ENCODE measurements around the gene FOXP1. TPM values are rescaled to one million over a fixed set of nuclear protein-coding genes. Genes with fewer than 3 reads are reported as not detected.
A peak's percentile ranks its signal among the peaks of the same experiment; 100 is the strongest.

The FOXP1 gene
- total RNA-seq, 1 donor from 2014 or later, result 41.2 TPM

GRCh38 chr3:71585131-71585530 lies 1.6 kb upstream of the FOXP1 start:
- peaks cover 49% of the 10 kb centered on the region for H3K4me1 ChIP-seq
- peak overlapping the region; percentile 99 for H3K27ac ChIP-seq (replicated peaks)

GRCh38 chr3:71584394-71585011 lies 975 bp upstream of the FOXP1 start:
- Histone ChIP-seq H3K36me3 (no peaks in the 10 kb centered on the region), H3K4me1 (peaks cover 55% of the 10 kb centered on the region), H3K9me3 (replicated peaks) (no peaks in the 10 kb centered on the region), H3K27ac (replicated peaks) (peak overlapping the region; percentile 99), H3K27me3 (ENCODE audit: low read depth) (no peaks in the 10 kb centered on the region), H3K4me3 (peak overlapping the region; percentile 88)
- TF ChIP-seq, protein P1, sequence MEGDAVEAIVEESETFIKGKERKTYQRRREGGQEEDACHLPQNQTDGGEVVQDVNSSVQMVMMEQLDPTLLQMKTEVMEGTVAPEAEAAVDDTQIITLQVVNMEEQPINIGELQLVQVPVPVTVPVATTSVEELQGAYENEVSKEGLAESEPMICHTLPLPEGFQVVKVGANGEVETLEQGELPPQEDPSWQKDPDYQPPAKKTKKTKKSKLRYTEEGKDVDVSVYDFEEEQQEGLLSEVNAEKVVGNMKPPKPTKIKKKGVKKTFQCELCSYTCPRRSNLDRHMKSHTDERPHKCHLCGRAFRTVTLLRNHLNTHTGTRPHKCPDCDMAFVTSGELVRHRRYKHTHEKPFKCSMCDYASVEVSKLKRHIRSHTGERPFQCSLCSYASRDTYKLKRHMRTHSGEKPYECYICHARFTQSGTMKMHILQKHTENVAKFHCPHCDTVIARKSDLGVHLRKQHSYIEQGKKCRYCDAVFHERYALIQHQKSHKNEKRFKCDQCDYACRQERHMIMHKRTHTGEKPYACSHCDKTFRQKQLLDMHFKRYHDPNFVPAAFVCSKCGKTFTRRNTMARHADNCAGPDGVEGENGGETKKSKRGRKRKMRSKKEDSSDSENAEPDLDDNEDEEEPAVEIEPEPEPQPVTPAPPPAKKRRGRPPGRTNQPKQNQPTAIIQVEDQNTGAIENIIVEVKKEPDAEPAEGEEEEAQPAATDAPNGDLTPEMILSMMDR (IDR thresholded peaks at IDR 0.05; ENCODE audit: borderline replicate concordance), result no peak
- intact Hi-C loops (cut with micrococcal nuclease), result loop anchor here (10.0 kb wide), 3 partner anchors 190 to 600 kb away; no protein-coding TSS in a partner anchor
- DNase-seq, result peak; percentile 29

More at GRCh38 chr3:71585131-71585530, 1.6 kb upstream of the FOXP1 start:
- DNase-seq, result no peak
- no peaks in the 10 kb centered on the region for H3K36me3 ChIP-seq
- H3K4me3 ChIP-seq, result peak overlapping the region; percentile 88
- TF ChIP-seq, protein P1 (IDR thresholded peaks at IDR 0.05; ENCODE audit: borderline replicate concordance), result no peak
- peaks cover under 1% of the 10 kb centered on the region for H3K9me3 ChIP-seq (replicated peaks)
- intact Hi-C loops (cut with micrococcal nuclease), result loop anchor here (10.0 kb wide), 3 partner anchors 190 to 600 kb away; no protein-coding TSS in a partner anchor
- H3K27me3 ChIP-seq (ENCODE audit: low read depth), result no peaks in the 10 kb centered on the region

DNA sequence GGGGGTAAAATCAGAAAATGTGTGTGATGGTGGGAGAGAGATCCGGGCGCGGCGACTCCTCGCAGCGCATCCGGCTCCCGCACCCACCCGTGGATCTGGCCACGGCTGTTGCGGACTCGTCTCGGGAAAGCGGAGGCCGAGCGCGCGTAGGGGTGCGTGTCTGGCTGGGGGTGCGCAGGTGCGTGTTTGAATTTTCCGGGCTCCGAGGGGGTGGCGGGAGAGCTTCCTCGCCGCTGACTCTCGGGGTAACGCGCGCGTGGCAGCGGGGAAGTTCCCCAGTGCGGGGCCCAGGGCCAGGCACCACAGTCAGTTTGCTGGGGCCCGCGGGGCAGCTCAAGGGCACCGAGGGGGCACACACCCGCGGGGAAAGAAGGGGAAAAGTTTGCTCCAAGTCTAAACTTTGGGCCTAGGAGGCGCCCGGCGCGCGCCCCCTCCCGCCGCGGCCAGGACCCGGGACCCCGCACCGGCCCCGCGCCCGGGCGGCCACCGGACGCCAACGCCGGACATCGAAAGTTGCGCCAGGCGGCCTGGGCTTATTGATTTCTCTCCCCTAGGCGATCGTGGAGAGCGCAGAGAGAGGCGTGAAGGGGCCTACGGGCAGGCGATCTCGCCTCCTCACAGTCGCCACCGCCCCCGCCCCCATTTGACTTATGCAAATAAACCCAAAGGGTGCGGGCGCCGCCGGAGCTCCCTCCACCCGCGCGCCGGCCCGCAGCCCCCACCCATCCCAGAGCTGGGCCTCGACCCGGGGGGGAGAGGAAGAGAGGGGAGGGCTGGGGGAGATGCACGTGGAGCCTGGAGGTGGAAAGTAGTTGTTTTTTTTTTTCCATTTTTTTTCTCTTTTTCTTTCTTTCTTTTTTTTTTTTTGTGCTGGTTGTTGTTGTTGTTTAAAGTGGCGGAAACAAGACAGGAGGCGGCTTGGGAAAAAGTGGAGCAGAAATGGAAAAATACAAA lies 639 bp downstream of the FOXP1 start:
- DNase-seq, result peak; percentile 84
- Histone ChIP-seq H3K4me3 (peak overlapping the region; percentile 88), H3K27me3 (ENCODE audit: low read depth) (no peaks in the 10 kb centered on the region), H3K4me1 (peaks cover 71% of the 10 kb centered on the region), H3K27ac (replicated peaks) (peak overlapping the region; percentile 99), H3K36me3 (no peaks in the 10 kb centered on the region), H3K9me3 (replicated peaks) (no peaks in the 10 kb centered on the region)
- intact Hi-C loops (cut with micrococcal nuclease), result loop anchor here (10.0 kb wide), 3 partner anchors 188 to 598 kb away; no protein-coding TSS in a partner anchor
- TF ChIP-seq, protein P1 (IDR thresholded peaks at IDR 0.05; ENCODE audit: borderline replicate concordance), result no peak

- TF ChIP-seq, protein P1 (IDR thresholded peaks at IDR 0.05; ENCODE audit: borderline replicate concordance), result no peak
- peaks cover 79% of the 10 kb centered on the region for H3K4me1 ChIP-seq
- H3K36me3 ChIP-seq, result no peaks in the 10 kb centered on the region
- no peaks in the 10 kb centered on the region for H3K27me3 ChIP-seq (ENCODE audit: low read depth)
- intact Hi-C loops (cut with micrococcal nuclease), result loop anchor here (10.0 kb wide), 3 partner anchors 187 to 597 kb away; no protein-coding TSS in a partner anchor
- H3K9me3 ChIP-seq (replicated peaks), result no peaks in the 10 kb centered on the region
- H3K27ac ChIP-seq (replicated peaks), result peak overlapping the region; percentile 99
- peak overlapping the region; percentile 88 for H3K4me3 ChIP-seq
- DNase-seq, result peak; percentile 62
These were observed 1.4 kb downstream of the FOXP1 start for GRCh38 chr3:71582036-71582611.

- no peaks in the 10 kb centered on the region for H3K36me3 ChIP-seq
- peak; percentile 41 for DNase-seq
- H3K4me1 ChIP-seq, result peaks cover 84% of the 10 kb centered on the region
- peak overlapping the region; percentile 88 for H3K4me3 ChIP-seq
- no peaks in the 10 kb centered on the region for H3K27me3 ChIP-seq (ENCODE audit: low read depth)
- intact Hi-C loops (cut with micrococcal nuclease), result loop anchor here (10.0 kb wide), 3 partner anchors 187 to 597 kb away; no protein-coding TSS in a partner anchor
- TF ChIP-seq, protein P1 (IDR thresholded peaks at IDR 0.05; ENCODE audit: borderline replicate concordance), result no peak
- peak overlapping the region; percentile 99 for H3K27ac ChIP-seq (replicated peaks)
- H3K9me3 ChIP-seq (replicated peaks), result no peaks in the 10 kb centered on the region
These were observed 2.0 kb downstream of the FOXP1 start for GRCh38 chr3:71581457-71582035.
